OCI-LY1 (cell line): ENCODE results near the gene CDH23.

ENCODE experiments used
- H2AFZ ChIP-seq: fragments of 200-600 bp; sonication (generic), shearing (Covaris generic); 2 replicates; pipeline ENCODE4 v1.6.0; 2014; ENCODE audit warnings: antibody characterized with exemption, mild to moderate bottlenecking, low read length
- H3F3A ChIP-seq: fragments of 200-600 bp; sonication (generic), shearing (Covaris generic); 2 replicates; pipeline ENCODE4 v1.6.0; 2014; ENCODE audit warnings: mild to moderate bottlenecking, antibody characterized with exemption, low read length, moderate library complexity; ENCODE audit not compliant: insufficient read depth
- H3K27ac ChIP-seq: fragments of 200-600 bp; sonication (generic); 2 replicates; pipeline ENCODE4 v1.5.1; 2014; ENCODE audit warnings: low read length, mixed run types, mild to moderate bottlenecking, low read depth; ENCODE audit not compliant: poor library complexity, severe bottlenecking
- H3K27me3 ChIP-seq: fragments of 200-600 bp; sonication (generic); 2 replicates; pipeline ENCODE4 v1.6.0; 2014; ENCODE audit warnings: antibody characterized with exemption, mild to moderate bottlenecking, low read length, moderate library complexity; ENCODE audit not compliant: insufficient read depth
- H3K36me3 ChIP-seq: fragments of 200-600 bp; sonication (generic); 2 replicates; pipeline ENCODE4 v1.6.1; 2014; ENCODE audit warnings: mild to moderate bottlenecking, antibody characterized with exemption, low read length, moderate library complexity, mixed read lengths; ENCODE audit not compliant: insufficient read depth
- H3K4me1 ChIP-seq: fragments of 200-600 bp; sonication (generic); 2 replicates; pipeline ENCODE4 v1.5.1; 2014; ENCODE audit warnings: mild to moderate bottlenecking, low read length, moderate library complexity; ENCODE audit not compliant: insufficient read depth, severe bottlenecking
- H3K4me2 ChIP-seq: fragments of 200-600 bp; sonication (generic), shearing (Covaris generic); 2 replicates; pipeline ENCODE4 v1.6.1; 2014; ENCODE audit warnings: low read length
- H3K4me3 ChIP-seq: fragments of 200-600 bp; sonication (generic); 2 replicates; pipeline ENCODE4 v1.5.1; 2014; ENCODE audit warnings: low read length, low read depth, mild to moderate bottlenecking, mixed read lengths; ENCODE audit not compliant: poor library complexity, severe bottlenecking
- H3K79me2 ChIP-seq: fragments of 200-600 bp; shearing (Covaris generic); 2 replicates; pipeline ENCODE4 v1.6.1; 2016; ENCODE audit warnings: mixed run types, low read length, mixed read lengths; ENCODE audit not compliant: insufficient read depth
- H3K9ac ChIP-seq: fragments of 200-600 bp; sonication (generic), shearing (Covaris generic); 2 replicates; pipeline ENCODE4 v1.6.1; 2014; ENCODE audit warnings: mild to moderate bottlenecking, low read length, mixed read lengths
- H3K9me2 ChIP-seq: fragments of 200-600 bp; sonication (generic), shearing (Covaris generic); 2 replicates; pipeline ENCODE4 v1.6.1; 2014; ENCODE audit warnings: low read depth, mild to moderate bottlenecking, low read length, mixed read lengths
- H3K9me3 ChIP-seq: fragments of 200-600 bp; shearing (Covaris generic); 2 replicates; pipeline ENCODE4 v1.6.1; 2014; ENCODE audit warnings: low read length, mixed read lengths
- H4K20me1 ChIP-seq: fragments of 200-600 bp; sonication (generic), shearing (Covaris generic); 2 replicates; pipeline ENCODE4 v1.6.0; 2016; ENCODE audit warnings: mild to moderate bottlenecking, low read length; ENCODE audit not compliant: insufficient read depth
- EZH2 ChIP-seq: fragments of 200-600 bp; sonication (generic), shearing (Covaris generic); IDR thresholded peaks from 2 replicates; pipeline ENCODE4 v1.8.0; 2017; ENCODE audit warnings: borderline replicate concordance, mixed run types, mild to moderate bottlenecking, antibody characterized with exemption, low read length, moderate library complexity, mixed read lengths
- TF ChIP-seq, protein P1 (sequence below): fragments of 200-600 bp; sonication (generic), shearing (Covaris generic); IDR thresholded peaks from 2 replicates; pipeline ENCODE4 v1.5.1; 2017; ENCODE audit warnings: mild to moderate bottlenecking, antibody characterized with exemption, low read length, moderate library complexity, mixed read lengths

Gene CDH23

DNA sequence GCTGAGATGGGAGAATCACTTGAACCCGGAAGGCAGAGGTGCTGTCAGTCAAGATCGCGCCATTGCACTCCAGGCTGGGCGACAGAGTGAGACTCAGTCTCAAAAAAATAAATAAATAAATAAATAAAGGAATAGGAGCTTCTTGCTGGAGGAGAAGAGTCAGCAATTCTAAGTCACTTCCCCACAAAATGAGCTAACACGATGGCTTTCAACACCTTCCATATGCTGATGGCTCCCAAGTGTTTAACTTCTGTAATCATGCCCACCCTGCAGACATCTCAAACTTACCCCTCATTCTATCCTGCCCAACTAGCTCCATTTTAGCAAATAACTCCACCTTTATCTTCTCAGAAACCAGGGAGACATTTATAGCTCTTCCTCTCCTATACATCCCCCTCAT, 433.2 kb downstream of the CDH23 start:
- H3K9ac ChIP-seq, result no peak overlapping the region
- H3K27ac ChIP-seq, result no peak overlapping the region
- H3K36me3 ChIP-seq, result peaks cover 91% of the 10 kb centered on the region
- no peak overlapping the region for H2AFZ ChIP-seq
- no peaks in the 10 kb centered on the region for H4K20me1 ChIP-seq
- H3K27me3 ChIP-seq, result no peaks in the 10 kb centered on the region
- H3K4me1 ChIP-seq, result peaks cover 10% of the 10 kb centered on the region
- no peaks in the 10 kb centered on the region for H3K9me2 ChIP-seq
- no peak overlapping the region for H3K4me2 ChIP-seq
- peaks cover 13% of the 10 kb centered on the region; the same call in 1 of the 2 replicates for H3K79me2 ChIP-seq
- H3K9me3 ChIP-seq, result no peaks in the 10 kb centered on the region
- no peak overlapping the region for H3K4me3 ChIP-seq
- TF ChIP-seq, protein P1, sequence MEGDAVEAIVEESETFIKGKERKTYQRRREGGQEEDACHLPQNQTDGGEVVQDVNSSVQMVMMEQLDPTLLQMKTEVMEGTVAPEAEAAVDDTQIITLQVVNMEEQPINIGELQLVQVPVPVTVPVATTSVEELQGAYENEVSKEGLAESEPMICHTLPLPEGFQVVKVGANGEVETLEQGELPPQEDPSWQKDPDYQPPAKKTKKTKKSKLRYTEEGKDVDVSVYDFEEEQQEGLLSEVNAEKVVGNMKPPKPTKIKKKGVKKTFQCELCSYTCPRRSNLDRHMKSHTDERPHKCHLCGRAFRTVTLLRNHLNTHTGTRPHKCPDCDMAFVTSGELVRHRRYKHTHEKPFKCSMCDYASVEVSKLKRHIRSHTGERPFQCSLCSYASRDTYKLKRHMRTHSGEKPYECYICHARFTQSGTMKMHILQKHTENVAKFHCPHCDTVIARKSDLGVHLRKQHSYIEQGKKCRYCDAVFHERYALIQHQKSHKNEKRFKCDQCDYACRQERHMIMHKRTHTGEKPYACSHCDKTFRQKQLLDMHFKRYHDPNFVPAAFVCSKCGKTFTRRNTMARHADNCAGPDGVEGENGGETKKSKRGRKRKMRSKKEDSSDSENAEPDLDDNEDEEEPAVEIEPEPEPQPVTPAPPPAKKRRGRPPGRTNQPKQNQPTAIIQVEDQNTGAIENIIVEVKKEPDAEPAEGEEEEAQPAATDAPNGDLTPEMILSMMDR, result no peak
- TF ChIP-seq EZH2, result no peak
- H3F3A ChIP-seq, result no peaks in the 10 kb centered on the region

DNA sequence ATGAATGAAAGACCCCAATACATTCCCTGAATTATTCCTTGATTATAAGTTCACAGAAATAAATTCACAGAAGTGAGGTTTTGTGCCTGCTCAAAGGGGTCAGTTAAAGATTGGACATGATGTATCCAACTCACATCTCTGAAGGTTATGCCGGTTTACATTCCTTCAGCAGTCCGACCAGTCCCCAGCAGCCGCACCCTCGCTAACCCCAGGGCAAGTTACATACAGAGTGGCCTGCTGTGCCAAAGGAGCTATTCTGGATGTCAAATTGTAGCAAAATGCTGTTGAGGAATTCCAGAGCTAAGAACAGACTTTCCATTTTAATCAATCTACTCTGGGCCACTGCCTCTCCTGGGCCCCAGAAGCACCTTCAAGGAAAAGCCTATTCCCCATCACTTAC, 434.0 kb downstream of the CDH23 start:
- H3K27ac ChIP-seq, result no peak overlapping the region
- no peaks in the 10 kb centered on the region for H4K20me1 ChIP-seq
- H3K9ac ChIP-seq, result no peak overlapping the region
- no peaks in the 10 kb centered on the region for H3K27me3 ChIP-seq
- peaks cover 82% of the 10 kb centered on the region for H3K36me3 ChIP-seq
- TF ChIP-seq, protein P1, result no peak
- TF ChIP-seq EZH2, result no peak
- no peaks in the 10 kb centered on the region for H3K9me2 ChIP-seq
- peaks cover 16% of the 10 kb centered on the region for H3K4me1 ChIP-seq
- H2AFZ ChIP-seq, result no peak overlapping the region
- no peaks in the 10 kb centered on the region for H3F3A ChIP-seq
- H3K79me2 ChIP-seq, result peaks cover 18% of the 10 kb centered on the region
- no peaks in the 10 kb centered on the region for H3K9me3 ChIP-seq
- H3K4me3 ChIP-seq, result no peak overlapping the region
- no peak overlapping the region for H3K4me2 ChIP-seq

DNA sequence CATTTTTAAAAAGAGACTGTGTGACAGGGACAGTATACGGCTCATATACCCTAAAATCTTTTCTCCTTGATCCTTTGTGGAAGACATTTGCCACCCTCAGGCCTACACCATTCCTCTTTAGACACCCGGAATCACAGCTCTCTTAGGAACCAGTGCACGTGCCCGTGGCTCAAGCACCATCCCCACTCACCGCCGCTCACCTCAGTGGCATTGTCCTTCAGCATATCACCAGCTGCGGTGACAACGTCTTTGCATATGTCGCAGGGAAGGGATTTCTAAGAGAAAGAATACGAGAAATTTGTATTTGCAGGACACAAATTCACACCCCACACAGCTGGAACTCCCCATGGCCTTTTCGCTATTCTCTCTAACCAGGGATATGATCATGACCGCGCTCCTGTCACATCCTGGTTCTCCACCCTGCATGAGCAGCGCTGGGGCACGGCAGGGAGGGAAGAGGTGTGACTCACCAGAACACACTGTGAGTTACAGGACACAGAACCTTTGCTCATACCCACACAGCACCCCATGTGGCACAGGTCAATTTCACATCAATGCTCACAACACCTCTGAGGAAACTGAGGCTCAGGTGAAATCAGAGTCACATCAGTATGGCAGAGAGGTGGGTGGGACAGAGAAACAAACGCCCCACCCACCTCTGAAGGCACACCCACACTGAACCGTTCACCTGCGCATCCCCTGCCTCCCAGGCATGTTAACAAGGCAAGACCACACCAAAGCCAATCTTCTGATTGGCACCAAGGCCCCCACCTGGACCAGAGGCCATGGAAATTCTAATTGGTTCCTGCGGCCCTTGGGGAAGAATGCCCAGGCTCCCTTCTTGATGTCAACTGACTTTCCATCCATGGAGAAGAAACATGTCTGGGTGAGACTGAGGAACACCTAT, 435.2 kb downstream of the CDH23 start:
- TF ChIP-seq, protein P1, result no peak
- no peak for TF ChIP-seq EZH2
- peaks cover 71% of the 10 kb centered on the region for H3K36me3 ChIP-seq
- H3K27ac ChIP-seq, result no peak overlapping the region
- no peak overlapping the region for H3K4me2 ChIP-seq
- no peak overlapping the region for H2AFZ ChIP-seq
- peaks cover 28% of the 10 kb centered on the region for H3K4me1 ChIP-seq
- no peaks in the 10 kb centered on the region for H4K20me1 ChIP-seq
- no peaks in the 10 kb centered on the region for H3K27me3 ChIP-seq
- H3K9ac ChIP-seq, result no peak overlapping the region
- no peaks in the 10 kb centered on the region for H3F3A ChIP-seq
- no peaks in the 10 kb centered on the region for H3K9me3 ChIP-seq
- peaks cover 19% of the 10 kb centered on the region for H3K79me2 ChIP-seq
- H3K9me2 ChIP-seq, result no peaks in the 10 kb centered on the region
- H3K4me3 ChIP-seq, result no peak overlapping the region
